Upper lobe of left lung (tissue), 6 donors: ENCODE results near the gene METTL23. TPM values are rescaled to one million over a fixed set of nuclear protein-coding genes. Genes with fewer than 3 reads are reported as not detected.

Experiments used
- ATAC-seq, 2 donors: fragments of 200-7000 bp; cut with Tn5 transposase; one replicate each; pipeline ENCODE4 v1.9.1; 2022; ENCODE audit warnings: mild to moderate bottlenecking in 2 of 2, moderate library complexity in 2 of 2; ENCODE audit not compliant: low FRiP score in 2 of 2
- DNase-seq, 2 donors: peaks; one replicate each; pipeline ENCODE4 v3.0.0-alpha.2; 2019 to 2020
- H3K27ac ChIP-seq, 4 donors: fragments of 200-600 bp; sonication (generic); one replicate each; pipeline ENCODE4 v1.5.1; 2016 to 2019
- H3K27me3 ChIP-seq, 4 donors: fragments of 200-600 bp; sonication (generic); one replicate each; pipeline ENCODE4 v1.5.1; 2017 to 2019
- H3K36me3 ChIP-seq, 4 donors: fragments of 200-600 bp; sonication (generic); one replicate each; pipeline ENCODE4 v1.5.1; 2016 to 2019
- H3K4me1 ChIP-seq, 4 donors: fragments of 200-600 bp; sonication (generic); one replicate each; pipeline ENCODE4 v1.5.1; 2018 to 2019
- H3K4me3 ChIP-seq, 4 donors: fragments of 200-600 bp; sonication (generic); one replicate each; pipeline ENCODE4 v1.5.1; 2017 to 2019; ENCODE audit warnings: mild to moderate bottlenecking in 2 of 4, moderate library complexity in 1 of 4
- H3K9me3 ChIP-seq, 4 donors: fragments of 200-600 bp; sonication (generic); one replicate each; pipeline ENCODE4 v1.5.1; 2018 to 2019
- EP300 ChIP-seq, 4 donors: sonication (generic); formaldehyde crosslinking; IDR thresholded peaks; one replicate each; pipeline ENCODE4 v1.5.1; 2017; ENCODE audit warnings: antibody characterized with exemption in 4 of 4, control low read depth in 2 of 4
- POLR2A ChIP-seq, 4 donors: fragments of 450-650 bp; IDR thresholded peaks; one replicate each; pipeline ENCODE4 v1.5.1; 2016 to 2017; ENCODE audit warnings: antibody characterized with exemption in 4 of 4, mild to moderate bottlenecking in 2 of 4
- POLR2AphosphoS5 ChIP-seq, 2 donors: sonication (generic); formaldehyde crosslinking; IDR thresholded peaks; one replicate each; pipeline ENCODE4 v1.5.1; 2017; ENCODE audit warnings: antibody characterized with exemption in 2 of 2
- WGBS, 2 donors: methylation state at CpG; one replicate each; pipeline ENCODE4 v1.1.5; 2017 to 2018; 5-methylcytosine and 5-hydroxymethylcytosine counted together
- total RNA-seq, 6 donors: library from RNA; depleted of rRNA in 4 of 6; stranded (reverse); fragments of >200 nt in 4 of 6; gene quantifications; one replicate each; pipeline versions ENCODE4 v1.1.0 to v1.2.1, GENCODE V29; 2016 to 2021
- TF ChIP-seq, protein P1 (sequence below), 6 experiments: fragments of 450-650 bp in 4 of 6; fragments of 200-600 bp in 2 of 6; sonication (generic) in 2 of 6; IDR thresholded peaks; one replicate each; pipeline ENCODE4 v1.5.1; 2016 to 2019; ENCODE audit warnings: antibody characterized with exemption in 6 of 6
- donor health status: DM: no; HTN: no; CAD: no; lungs with moderate emphysema.
- donor health status: DM: no; HTN: yes; CAD: no; lungs with severe emphysema.

Gene METTL23
- total RNA-seq, 6 donors from 2014 or later = 13.6 to 38.9 (median 28.3) TPM

- 71 to 80% methylated on average over 4 of the region's 4 CpGs for WGBS, 2 donors
- H3K27ac ChIP-seq = no peak overlapping the region
- DNase-seq (no peak), ATAC-seq (no peak)
- no peaks in the 10 kb centered on the region for H3K9me3 ChIP-seq
- H3K36me3 ChIP-seq = no peaks in the 10 kb centered on the region
- peaks cover 30 to 42% (median 38%) of the 10 kb centered on the region in 4 donors for H3K4me1 ChIP-seq
- H3K27me3 ChIP-seq = no peaks in the 10 kb centered on the region
- TF ChIP-seq POLR2AphosphoS5 (IDR thresholded peaks at IDR 0.05) (no peak), EP300 (IDR thresholded peaks at IDR 0.05) (no peak), POLR2A (IDR thresholded peaks at IDR 0.05) (no peak)
- TF ChIP-seq, protein P1, sequence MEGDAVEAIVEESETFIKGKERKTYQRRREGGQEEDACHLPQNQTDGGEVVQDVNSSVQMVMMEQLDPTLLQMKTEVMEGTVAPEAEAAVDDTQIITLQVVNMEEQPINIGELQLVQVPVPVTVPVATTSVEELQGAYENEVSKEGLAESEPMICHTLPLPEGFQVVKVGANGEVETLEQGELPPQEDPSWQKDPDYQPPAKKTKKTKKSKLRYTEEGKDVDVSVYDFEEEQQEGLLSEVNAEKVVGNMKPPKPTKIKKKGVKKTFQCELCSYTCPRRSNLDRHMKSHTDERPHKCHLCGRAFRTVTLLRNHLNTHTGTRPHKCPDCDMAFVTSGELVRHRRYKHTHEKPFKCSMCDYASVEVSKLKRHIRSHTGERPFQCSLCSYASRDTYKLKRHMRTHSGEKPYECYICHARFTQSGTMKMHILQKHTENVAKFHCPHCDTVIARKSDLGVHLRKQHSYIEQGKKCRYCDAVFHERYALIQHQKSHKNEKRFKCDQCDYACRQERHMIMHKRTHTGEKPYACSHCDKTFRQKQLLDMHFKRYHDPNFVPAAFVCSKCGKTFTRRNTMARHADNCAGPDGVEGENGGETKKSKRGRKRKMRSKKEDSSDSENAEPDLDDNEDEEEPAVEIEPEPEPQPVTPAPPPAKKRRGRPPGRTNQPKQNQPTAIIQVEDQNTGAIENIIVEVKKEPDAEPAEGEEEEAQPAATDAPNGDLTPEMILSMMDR (IDR thresholded peaks at IDR 0.05) = no peak
- H3K4me3 ChIP-seq = no peak overlapping the region
Observed at GRCh38 chr17:76704805-76705204, 21.8 kb upstream of the METTL23 start.

DNA sequence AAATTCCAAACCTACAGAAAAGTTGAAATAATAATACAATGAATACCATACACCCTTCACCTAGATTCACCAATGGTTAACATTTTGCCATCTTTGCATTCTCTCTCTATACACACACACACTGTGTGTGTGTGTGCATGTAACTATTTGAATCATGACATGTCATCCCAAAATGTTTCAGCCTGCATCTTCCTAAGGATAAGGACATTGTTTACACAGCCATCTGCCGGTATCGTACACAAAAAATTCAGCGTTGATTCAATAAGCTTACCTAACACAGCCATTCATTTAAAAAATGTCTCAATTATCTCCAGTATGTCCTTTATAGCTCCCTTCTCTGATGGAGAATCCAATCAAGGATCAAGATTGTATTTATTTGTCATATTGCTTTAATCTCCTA, 19.8 kb upstream of the METTL23 start:
- no peaks in the 10 kb centered on the region for H3K27me3 ChIP-seq
- 73 to 81% methylated on average over 3 of the region's 3 CpGs for WGBS, 2 donors
- DNase-seq (no peak), ATAC-seq (no peak)
- no peak for TF ChIP-seq POLR2A (IDR thresholded peaks at IDR 0.05)
- H3K4me1 ChIP-seq = peaks cover 26 to 39% (median 32%) of the 10 kb centered on the region in 4 donors
- no peak overlapping the region for H3K4me3 ChIP-seq
- no peak overlapping the region for H3K27ac ChIP-seq
- no peaks in the 10 kb centered on the region for H3K9me3 ChIP-seq
- H3K36me3 ChIP-seq = no peaks in the 10 kb centered on the region

- H3K4me3 ChIP-seq = no peak overlapping the region
- no peak for TF ChIP-seq POLR2AphosphoS5 (IDR thresholded peaks at IDR 0.05)
- no peak for TF ChIP-seq EP300 (IDR thresholded peaks at IDR 0.05)
- TF ChIP-seq, protein P1 (IDR thresholded peaks at IDR 0.05) = no peak
- no peak for TF ChIP-seq POLR2A (IDR thresholded peaks at IDR 0.05)
- DNase-seq (no peak), ATAC-seq (peak in 1 of 2 donors; percentile 41)
- H3K9me3 ChIP-seq = no peaks in the 10 kb centered on the region
- H3K4me1 ChIP-seq = peaks cover 22 to 42% (median 35%) of the 10 kb centered on the region in 4 donors
- H3K27me3 ChIP-seq = no peaks in the 10 kb centered on the region
- peaks cover 0 to 7% (median 3%) of the 10 kb centered on the region in 4 donors for H3K36me3 ChIP-seq
- peak overlapping the region; percentile 59 to 94 (median 73) for H3K27ac ChIP-seq
- 77% methylated on average over 14 of the region's 14 CpGs for WGBS, 2 donors
Observed at GRCh38 chr17:76707985-76708807, 18.4 kb upstream of the METTL23 start.

- H3K9me3 ChIP-seq = no peaks in the 10 kb centered on the region
- DNase-seq (peak; percentile 55 to 79), ATAC-seq (peak; percentile 82)
- peaks cover 22 to 42% (median 35%) of the 10 kb centered on the region in 4 donors for H3K4me1 ChIP-seq
- TF ChIP-seq POLR2A (IDR thresholded peaks at IDR 0.05) = peak in 2 of 4 donors; percentile 9 to 18
- peak; percentile 42 to 58 for TF ChIP-seq POLR2AphosphoS5 (IDR thresholded peaks at IDR 0.05)
- TF ChIP-seq, protein P1 (IDR thresholded peaks at IDR 0.05) = no peak
- peak overlapping the region; percentile 83 to 94 (median 84) for H3K27ac ChIP-seq
- H3K27me3 ChIP-seq = no peaks in the 10 kb centered on the region
- H3K36me3 ChIP-seq = peaks cover 0 to 18% (median 7%) of the 10 kb centered on the region in 4 donors
- 57 to 69% methylated on average over 19 to 29 of the region's 29 CpGs for WGBS, 2 donors
- peak overlapping the region; percentile 33 to 82 (median 70) for H3K4me3 ChIP-seq
Observed at GRCh38 chr17:76709077-76709950, 17.3 kb upstream of the METTL23 start.
